ENCODE measurements around the gene PPCS. TPM values are rescaled to one million over a fixed set of nuclear protein-coding genes. Genes with fewer than 3 reads are reported as not detected.

Gene PPCS
- total RNA-seq, 1 experiment from 2014 or later, result 36.7 TPM

DNA sequence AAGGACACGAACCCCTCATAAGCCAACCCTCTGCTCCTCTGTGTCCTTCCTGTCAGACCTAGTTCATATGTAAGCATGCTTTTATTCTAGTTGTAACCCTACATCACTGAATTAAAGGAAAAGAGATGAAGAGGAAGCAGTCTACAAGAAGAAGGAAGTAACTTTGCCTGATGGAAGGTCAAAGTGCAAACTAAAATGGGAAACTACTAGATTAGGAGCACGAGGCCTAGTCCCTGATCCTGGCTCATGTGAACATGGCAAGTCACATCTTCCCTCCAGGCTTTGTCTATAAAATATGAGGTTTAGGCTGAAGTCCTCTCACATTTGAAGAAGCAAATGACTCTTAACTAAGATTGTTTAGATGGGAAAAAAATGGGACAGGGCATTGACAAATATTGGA, 13.7 kb upstream of the PPCS start:
- H3K27me3 ChIP-seq (ENCODE audit: insufficient read depth, low read length), result no peaks in the 10 kb centered on the region
- H3K79me1 ChIP-seq (ENCODE audit: insufficient read depth, low read depth, low read length, poor library complexity, severe bottlenecking), result no peaks in the 10 kb centered on the region
- H4K91ac ChIP-seq (ENCODE audit: insufficient read length, low read depth, low read length), result no peak overlapping the region
- H3K9me3 ChIP-seq (ENCODE audit: control insufficient read depth, low read depth, low read length), result no peaks in the 10 kb centered on the region
- H2BK15ac ChIP-seq (ENCODE audit: low read depth, low read length), result no peak overlapping the region
- no peak overlapping the region for H4K5ac ChIP-seq (ENCODE audit: insufficient read length, low read depth, low read length)
- H3T11ph ChIP-seq (ENCODE audit: low read length), result no peak overlapping the region
- no peak overlapping the region for H2BK120ac ChIP-seq (ENCODE audit: low read depth, low read length, poor library complexity, severe bottlenecking)
- TF ChIP-seq, protein P1, sequence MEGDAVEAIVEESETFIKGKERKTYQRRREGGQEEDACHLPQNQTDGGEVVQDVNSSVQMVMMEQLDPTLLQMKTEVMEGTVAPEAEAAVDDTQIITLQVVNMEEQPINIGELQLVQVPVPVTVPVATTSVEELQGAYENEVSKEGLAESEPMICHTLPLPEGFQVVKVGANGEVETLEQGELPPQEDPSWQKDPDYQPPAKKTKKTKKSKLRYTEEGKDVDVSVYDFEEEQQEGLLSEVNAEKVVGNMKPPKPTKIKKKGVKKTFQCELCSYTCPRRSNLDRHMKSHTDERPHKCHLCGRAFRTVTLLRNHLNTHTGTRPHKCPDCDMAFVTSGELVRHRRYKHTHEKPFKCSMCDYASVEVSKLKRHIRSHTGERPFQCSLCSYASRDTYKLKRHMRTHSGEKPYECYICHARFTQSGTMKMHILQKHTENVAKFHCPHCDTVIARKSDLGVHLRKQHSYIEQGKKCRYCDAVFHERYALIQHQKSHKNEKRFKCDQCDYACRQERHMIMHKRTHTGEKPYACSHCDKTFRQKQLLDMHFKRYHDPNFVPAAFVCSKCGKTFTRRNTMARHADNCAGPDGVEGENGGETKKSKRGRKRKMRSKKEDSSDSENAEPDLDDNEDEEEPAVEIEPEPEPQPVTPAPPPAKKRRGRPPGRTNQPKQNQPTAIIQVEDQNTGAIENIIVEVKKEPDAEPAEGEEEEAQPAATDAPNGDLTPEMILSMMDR (conservative IDR thresholded peaks at IDR 0.05), result no peak
- no peak overlapping the region for H3K9ac ChIP-seq (ENCODE audit: extremely low read depth, insufficient read length, low read length)
- no peak overlapping the region for H4K8ac ChIP-seq (replicated peaks; ENCODE audit: insufficient read length, low read depth, low read length)
- no peak for DNase-seq
- Mint-ChIP-seq H3K36me3 (ENCODE audit: insufficient read depth in 1 of 3, low read depth in 3 of 3) (no peaks in the 10 kb centered on the region), H3K9me3 (no peaks in the 10 kb centered on the region), H3K4me1 (no peaks in the 10 kb centered on the region), H3K27me3 (ENCODE audit: low read depth) (no peaks in the 10 kb centered on the region; the same call in 1 of the 2 replicates), H3K4me3 (no peak overlapping the region), H3K27ac (no peak overlapping the region)
- H2BK20ac ChIP-seq (ENCODE audit: low read depth, low read length, poor library complexity, severe bottlenecking), result no peak overlapping the region
- no peak overlapping the region for H2BK12ac ChIP-seq (ENCODE audit: insufficient read length, low read depth, low read length)
- no peak overlapping the region for H3K4me2 ChIP-seq (ENCODE audit: insufficient read depth, insufficient read length, low read length)
- H2AFZ ChIP-seq (ENCODE audit: low read length), result no peak overlapping the region
- H3K14ac ChIP-seq (ENCODE audit: insufficient read depth, low read length), result no peak overlapping the region
- WGBS (ENCODE audit: extremely low coverage, insufficient read length, low lambda C conversion rate), result no CpG with 5 or more reads among the region's 2 CpGs
- no peak overlapping the region for H2AK5ac ChIP-seq (ENCODE audit: insufficient read length, low read length)
- H2BK5ac ChIP-seq (ENCODE audit: insufficient read length, low read length), result no peak overlapping the region
- H3K79me2 ChIP-seq (ENCODE audit: insufficient read depth, low read length), result no peaks in the 10 kb centered on the region
- H3K4ac ChIP-seq (ENCODE audit: low read depth, low read length), result no peak overlapping the region
- H3K27ac ChIP-seq (ENCODE audit: insufficient read length, low read depth, low read length), result no peak overlapping the region
- no peaks in the 10 kb centered on the region for H3K23me2 ChIP-seq (ENCODE audit: insufficient read length, low read depth, low read length, poor library complexity, severe bottlenecking)
- no peak overlapping the region for H3K23ac ChIP-seq (ENCODE audit: insufficient read length, low read depth, low read length)
- H4K20me1 ChIP-seq (ENCODE audit: control insufficient read depth, insufficient read depth, insufficient read length), result no peaks in the 10 kb centered on the region
- no peak overlapping the region for H3K18ac ChIP-seq (ENCODE audit: insufficient read length, low read depth, low read length)
- no peaks in the 10 kb centered on the region for H3K4me1 ChIP-seq (ENCODE audit: insufficient read depth, low read length)
- H3K56ac ChIP-seq (ENCODE audit: insufficient read length, low read depth, low read length), result no peak overlapping the region
